VCaP (cell line): ENCODE data around the gene LMO3.

Experiments used
- H3K27ac ChIP-seq: fragments of 450-650 bp; 2 replicates; pipeline ENCODE4 v1.5.1; 2017
- CTCF ChIP-seq: fragments of 450-650 bp; conservative IDR thresholded peaks from 2 replicates; pipeline ENCODE4 v1.5.1; 2017; ENCODE audit warnings: mild to moderate bottlenecking, moderate library complexity

Gene LMO3

GRCh38 chr12:16564675-16565074 lies 41.3 kb downstream of the LMO3 start:
- H3K27ac ChIP-seq: no peak overlapping the region
- no peak for TF ChIP-seq CTCF

- no peak for TF ChIP-seq CTCF
- H3K27ac ChIP-seq: no peak overlapping the region
Measured at GRCh38 chr12:16563504-16563903, 42.5 kb downstream of the LMO3 start.

GRCh38 chr12:16562921-16563320 lies 43.0 kb downstream of the LMO3 start:
- no peak overlapping the region for H3K27ac ChIP-seq
- no peak for TF ChIP-seq CTCF

- no peak overlapping the region for H3K27ac ChIP-seq
- TF ChIP-seq CTCF: no peak
Measured at GRCh38 chr12:16562435-16562834, 43.5 kb downstream of the LMO3 start.

- no peak for TF ChIP-seq CTCF
- H3K27ac ChIP-seq: no peak overlapping the region
Measured at GRCh38 chr12:16560273-16560672, 45.7 kb downstream of the LMO3 start.

GRCh38 chr12:16555630-16556029 lies 50.3 kb downstream of the LMO3 start:
- no peak for TF ChIP-seq CTCF
- no peak overlapping the region for H3K27ac ChIP-seq

GRCh38 chr12:16553457-16553856 lies 52.5 kb downstream of the LMO3 start:
- no peak for TF ChIP-seq CTCF
- no peak overlapping the region for H3K27ac ChIP-seq

GRCh38 chr12:16552301-16552700 lies 53.7 kb downstream of the LMO3 start:
- no peak overlapping the region for H3K27ac ChIP-seq
- TF ChIP-seq CTCF: no peak
